Nephron progenitor cell (in vitro differentiated cells): ENCODE data around the gene RPTOR.
A peak's percentile ranks its signal among the peaks of the same experiment; 100 is the strongest.

Experiments used
- DNase-seq: peaks from one replicate; pipeline ENCODE4 v3.0.0; 2021
- H3K27ac Mint-ChIP-seq: 2 replicates; pipeline ENCODE4 v1.8.0; 2021; ENCODE audit warnings: mild to moderate bottlenecking, moderate library complexity, mixed read lengths
- H3K27me3 Mint-ChIP-seq: 2 replicates; pipeline ENCODE4 v1.8.0; 2021; ENCODE audit warnings: mild to moderate bottlenecking, low read depth, mixed read lengths; ENCODE audit not compliant: poor library complexity
- H3K36me3 Mint-ChIP-seq: 2 replicates; pipeline ENCODE4 v1.8.0; 2021; ENCODE audit warnings: low read depth, mixed read lengths
- H3K4me1 Mint-ChIP-seq: 2 replicates; pipeline ENCODE4 v1.8.0; 2021; ENCODE audit warnings: mixed read lengths
- H3K4me3 Mint-ChIP-seq: 2 replicates; pipeline ENCODE4 v1.8.0; 2021; ENCODE audit warnings: mild to moderate bottlenecking, moderate library complexity, mixed read lengths
- H3K9me3 Mint-ChIP-seq: 2 replicates; pipeline ENCODE4 v1.8.0; 2021; ENCODE audit warnings: mild to moderate bottlenecking, moderate library complexity, mixed read lengths
- CTCF ChIP-seq: fragments of 200-600 bp; sonication (generic); IDR thresholded peaks from 2 replicates; pipeline ENCODE4 v1.5.0; 2021; ENCODE audit warnings: antibody characterized with exemption

RPTOR gene

DNA sequence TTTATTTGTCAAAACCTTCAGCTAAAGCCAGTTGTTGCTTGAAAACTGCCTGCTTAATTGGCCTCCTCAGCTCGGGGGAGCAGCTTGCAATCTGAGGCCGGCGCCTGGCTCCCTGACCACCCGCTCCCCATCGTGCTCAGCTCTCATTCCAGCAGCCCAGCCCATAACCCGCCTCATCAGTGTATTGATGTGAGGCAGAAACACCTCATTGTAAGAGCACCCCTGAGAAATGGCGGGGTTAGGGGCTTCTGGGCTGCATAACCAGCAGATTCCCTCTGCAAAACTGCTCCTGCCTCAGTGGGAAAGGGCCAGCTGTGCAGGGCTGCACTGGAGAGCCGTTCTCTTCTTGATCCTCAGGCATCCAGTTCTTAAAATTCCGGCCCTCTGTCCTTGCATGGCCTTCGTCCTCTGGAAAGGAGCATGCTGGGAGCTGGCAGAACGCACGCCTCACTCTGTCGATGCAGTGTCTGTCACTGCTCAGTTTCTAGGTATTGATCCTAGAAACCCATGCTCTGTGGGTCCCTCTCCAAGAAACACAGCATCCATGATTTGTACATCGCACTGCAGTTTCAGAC lies 333.2 kb downstream of the RPTOR start:
- H3K9me3 Mint-ChIP-seq: no peaks in the 10 kb centered on the region
- H3K36me3 Mint-ChIP-seq: peaks cover 52% of the 10 kb centered on the region
- H3K4me3 Mint-ChIP-seq: no peak overlapping the region
- H3K4me1 Mint-ChIP-seq: peaks cover 63% of the 10 kb centered on the region
- TF ChIP-seq CTCF: no peak
- H3K27ac Mint-ChIP-seq: no peak overlapping the region
- H3K27me3 Mint-ChIP-seq: peaks cover 7% of the 10 kb centered on the region
- DNase-seq: no peak

GRCh38 chr17:80878876-80879722 lies 334.5 kb downstream of the RPTOR start:
- peaks cover 51% of the 10 kb centered on the region for H3K4me1 Mint-ChIP-seq
- peaks cover 49% of the 10 kb centered on the region for H3K36me3 Mint-ChIP-seq
- peaks cover 7% of the 10 kb centered on the region for H3K27me3 Mint-ChIP-seq
- H3K4me3 Mint-ChIP-seq: no peak overlapping the region
- no peak for DNase-seq
- no peak overlapping the region for H3K27ac Mint-ChIP-seq
- TF ChIP-seq CTCF: no peak
- H3K9me3 Mint-ChIP-seq: no peaks in the 10 kb centered on the region

GRCh38 chr17:80879723-80880647 lies 335.3 kb downstream of the RPTOR start:
- H3K9me3 Mint-ChIP-seq: no peaks in the 10 kb centered on the region
- peak overlapping the region; percentile 22 for H3K4me3 Mint-ChIP-seq
- H3K4me1 Mint-ChIP-seq: peaks cover 45% of the 10 kb centered on the region
- H3K36me3 Mint-ChIP-seq: peaks cover 44% of the 10 kb centered on the region
- no peak for TF ChIP-seq CTCF
- peak; percentile 49 for DNase-seq
- H3K27me3 Mint-ChIP-seq: peaks cover 7% of the 10 kb centered on the region
- peak overlapping the region; percentile 91 for H3K27ac Mint-ChIP-seq

DNA sequence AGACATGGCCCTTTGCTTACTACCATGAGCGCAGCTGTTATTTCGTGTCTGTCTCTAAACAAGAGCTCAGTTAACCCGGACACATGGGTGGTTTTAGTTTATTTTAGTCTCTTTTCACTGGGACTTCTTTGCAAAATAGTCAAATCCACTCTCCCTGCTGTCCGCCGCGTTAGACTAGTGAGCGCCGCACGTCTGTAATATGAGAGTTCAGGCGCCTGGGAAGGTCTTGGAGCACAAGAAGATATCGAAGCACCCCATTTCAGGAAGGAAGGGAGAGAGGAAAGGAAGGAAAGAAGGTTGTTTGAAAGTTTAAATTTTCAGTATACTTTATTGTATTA lies 336.0 kb downstream of the RPTOR start:
- Mint-ChIP-seq H3K4me1 (peaks cover 40% of the 10 kb centered on the region), H3K9me3 (no peaks in the 10 kb centered on the region), H3K27ac (peak overlapping the region; percentile 91), H3K36me3 (peaks cover 45% of the 10 kb centered on the region), H3K27me3 (peaks cover 7% of the 10 kb centered on the region), H3K4me3 (no peak overlapping the region)
- no peak for TF ChIP-seq CTCF
- no peak for DNase-seq

- H3K4me3 Mint-ChIP-seq: no peak overlapping the region
- peaks cover 7% of the 10 kb centered on the region for H3K27me3 Mint-ChIP-seq
- TF ChIP-seq CTCF: no peak
- peak overlapping the region; percentile 32 for H3K27ac Mint-ChIP-seq
- peaks cover 40% of the 10 kb centered on the region for H3K4me1 Mint-ChIP-seq
- peaks cover 51% of the 10 kb centered on the region for H3K36me3 Mint-ChIP-seq
- no peak for DNase-seq
- no peaks in the 10 kb centered on the region for H3K9me3 Mint-ChIP-seq
These were observed 336.7 kb downstream of the RPTOR start for GRCh38 chr17:80881306-80881705.
